Measurements from ENCODE around the gene GTPBP10. TPM values are rescaled to one million over a fixed set of nuclear protein-coding genes. Genes with fewer than 3 reads are reported as not detected.
"Not testable (repeated sequence)": the region's sequence is repeated elsewhere in the genome, so short reads cannot be mapped to it uniquely, and the experiment has no call there.

Gene GTPBP10
- polyA plus RNA-seq (2013, experiment 1 of 2; ENCODE audit: insufficient read length): 17.8 TPM
- 17.7 TPM for polyA plus RNA-seq (2013, experiment 2 of 2; ENCODE audit: insufficient read length)

GRCh38 chr7:90346336-90347125 is at the start of gene GTPBP10:
Gene GTPBP10 (plus strand): TSS chr7:90346716. CDS start chr7:90346742, 26 bp downstream.
- DNase-seq: peak; percentile 95

- peak; percentile 68 for DNase-seq
Measured at GRCh38 chr7:90298145-90299038, 48.1 kb upstream of the GTPBP10 start.

- no peak for DNase-seq
Measured at GRCh38 chr7:90303241-90303640, 43.3 kb upstream of the GTPBP10 start.

GRCh38 chr7:90309872-90310271 is 36.6 kb upstream of the GTPBP10 start:
- DNase-seq: no peak

GRCh38 chr7:90311175-90311574 is 35.3 kb upstream of the GTPBP10 start:
- no peak for DNase-seq

- peak; percentile 4 for DNase-seq
Measured at GRCh38 chr7:90312745-90313144, 33.8 kb upstream of the GTPBP10 start.

GRCh38 chr7:90313907-90314306 is 32.6 kb upstream of the GTPBP10 start:
- no peak for DNase-seq

GRCh38 chr7:90320014-90320413 is 26.5 kb upstream of the GTPBP10 start:
- no peak for DNase-seq

GRCh38 chr7:90320418-90320800 is 26.1 kb upstream of the GTPBP10 start:
- DNase-seq: no peak

GRCh38 chr7:90320801-90321494 is 25.6 kb upstream of the GTPBP10 start, which contains the start of gene FAM237B:
Gene FAM237B (minus strand): TSS chr7:90321304. CDS start chr7:90319748, 1,556 bp downstream.
- peak; percentile 19 for DNase-seq

GRCh38 chr7:90322837-90323236 is 23.7 kb upstream of the GTPBP10 start:
- no peak for DNase-seq

- no peak for DNase-seq
Measured at GRCh38 chr7:90326500-90326899, 20.0 kb upstream of the GTPBP10 start.

- DNase-seq: no peak
Measured at GRCh38 chr7:90334193-90334843, 12.2 kb upstream of the GTPBP10 start.

- DNase-seq: not testable (repeated sequence)
Measured at GRCh38 chr7:90334926-90335325, 11.6 kb upstream of the GTPBP10 start.

GRCh38 chr7:90337106-90337505 is 9.4 kb upstream of the GTPBP10 start:
- peak; percentile 12 for DNase-seq

GRCh38 chr7:90345016-90345415 is 1.5 kb upstream of the GTPBP10 start:
- no peak for DNase-seq

- peak; percentile 41 for DNase-seq
Measured at GRCh38 chr7:90345595-90346335, 751 bp upstream of the GTPBP10 start.

- no peak for DNase-seq
Measured at GRCh38 chr7:90347759-90348158, 1.2 kb downstream of the GTPBP10 start.

GRCh38 chr7:90349305-90349704 is 2.8 kb downstream of the GTPBP10 start:
- no peak for DNase-seq

GRCh38 chr7:90350032-90350431 is 3.5 kb downstream of the GTPBP10 start:
- DNase-seq: not testable (repeated sequence)

- DNase-seq: no peak
Measured at GRCh38 chr7:90351987-90352386, 5.5 kb downstream of the GTPBP10 start.
